IPS DF 6.9 (cell line): ENCODE measurements around the gene C9orf43.

ENCODE experiments used
- DNase-seq: peaks from one replicate; pipeline ENCODE4 v3.0.0-alpha.2; 2013; ENCODE audit warnings: low read depth, low spot score
- H3K27ac ChIP-seq: one replicate; pipeline ENCODE4 v1.5.1; 2013; ENCODE audit warnings: low read length, control low read depth
- H3K27me3 ChIP-seq: 2 replicates; pipeline ENCODE4 v1.6.1; 2013; ENCODE audit warnings: mild to moderate bottlenecking, low read length; ENCODE audit not compliant: control insufficient read depth, insufficient read depth
- H3K36me3 ChIP-seq: 2 replicates; pipeline ENCODE4 v1.6.1; 2013; ENCODE audit warnings: low read length; ENCODE audit not compliant: control insufficient read depth, insufficient read depth
- H3K4me1 ChIP-seq: 2 replicates; pipeline ENCODE4 v1.6.1; 2013; ENCODE audit warnings: low read length; ENCODE audit not compliant: control insufficient read depth, insufficient read depth
- H3K4me3 ChIP-seq: 2 replicates; pipeline ENCODE4 v1.5.1; 2013; ENCODE audit warnings: mild to moderate bottlenecking, low read length
- H3K9me3 ChIP-seq: 2 replicates; pipeline ENCODE4 v1.6.1; 2013; ENCODE audit warnings: low read length, inconsistent platforms; ENCODE audit not compliant: control insufficient read depth, insufficient read depth
- WGBS: extraction: QIAGEN DNeasy Blood & Tissue Kit; methylation state at CpG from one replicate; pipeline ENCODE4 v1.1.7; 2013; ENCODE audit warnings: mixed read lengths, missing lambda C conversion rate; ENCODE audit not compliant: insufficient read length, insufficient coverage; 5-methylcytosine and 5-hydroxymethylcytosine counted together

C9orf43 gene

DNA sequence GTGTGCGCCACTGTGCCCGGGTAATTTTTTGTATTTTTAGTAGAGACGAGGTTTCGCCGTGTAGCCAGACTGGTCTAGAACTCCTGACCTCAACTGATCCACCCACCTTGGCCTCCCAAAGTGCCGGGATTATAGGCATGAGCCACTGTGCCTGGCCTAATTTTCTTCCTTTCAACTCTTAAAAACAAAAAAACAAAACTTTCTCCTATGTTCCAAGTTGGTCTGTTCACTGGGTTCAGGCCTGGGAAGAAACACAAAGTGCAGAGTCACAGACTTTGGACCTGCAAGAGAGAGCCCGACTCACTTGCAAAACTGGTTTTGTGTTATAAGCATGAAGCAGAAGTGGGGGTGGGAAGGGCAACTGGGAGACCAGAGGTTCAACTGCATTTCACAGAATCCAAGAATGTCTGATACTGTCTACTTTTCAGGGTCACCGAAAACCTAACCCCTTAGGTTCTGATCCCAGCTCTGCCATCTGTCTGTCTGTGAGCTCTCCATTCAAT, 28.6 kb upstream of the C9orf43 start:
- no peaks in the 10 kb centered on the region for H3K27me3 ChIP-seq
- no peak overlapping the region for H3K4me3 ChIP-seq
- no peak overlapping the region for H3K27ac ChIP-seq
- DNase-seq, result no peak
- no peaks in the 10 kb centered on the region; the same call in 1 of the 2 replicates for H3K4me1 ChIP-seq
- no peaks in the 10 kb centered on the region for H3K9me3 ChIP-seq
- H3K36me3 ChIP-seq, result no peaks in the 10 kb centered on the region
- WGBS, result no CpG with 5 or more reads among the region's 8 CpGs

DNA sequence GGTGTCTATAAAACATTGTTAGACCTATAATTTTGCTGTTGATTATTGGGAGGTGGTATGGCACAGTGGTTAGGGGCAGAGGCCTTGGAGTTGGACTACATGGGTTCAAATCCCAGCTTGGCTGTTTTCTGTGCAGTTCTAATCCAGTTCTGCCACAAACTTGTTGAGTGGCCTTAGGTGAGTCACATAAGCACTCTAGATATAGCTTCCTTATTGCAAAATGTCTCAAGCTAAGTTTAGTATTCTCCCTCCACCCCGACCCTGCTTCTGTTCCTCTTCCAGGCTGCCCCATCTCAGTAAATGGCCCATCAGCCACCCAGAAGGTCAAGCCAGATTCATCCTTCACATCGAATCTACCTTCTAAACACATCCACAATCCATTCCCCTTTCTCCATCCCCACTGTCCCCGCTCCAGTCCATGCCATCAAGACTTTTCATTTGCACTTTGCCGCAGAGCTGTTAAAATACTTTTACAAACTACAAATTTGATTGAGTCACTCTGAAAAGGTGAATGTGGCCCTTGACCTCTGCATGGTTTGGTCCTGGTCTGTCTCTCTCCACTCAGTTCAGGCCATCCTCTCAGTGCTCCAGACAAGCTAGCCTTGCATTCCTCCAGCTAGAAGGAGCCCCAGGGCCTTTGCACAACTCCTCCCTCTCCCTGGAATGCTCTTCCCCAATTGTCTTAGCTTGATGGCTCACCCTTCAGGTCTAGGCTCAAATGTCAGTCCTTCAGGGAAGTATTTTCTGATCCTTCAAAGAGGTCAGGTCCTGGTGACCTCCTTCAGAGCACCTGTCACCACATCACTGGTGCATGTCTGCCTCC, 23.8 kb upstream of the C9orf43 start:
- H3K9me3 ChIP-seq, result no peaks in the 10 kb centered on the region
- no peak overlapping the region for H3K4me3 ChIP-seq
- H3K27me3 ChIP-seq, result no peaks in the 10 kb centered on the region
- 100% methylated on average over 2 of the region's 4 CpGs for WGBS
- H3K4me1 ChIP-seq, result no peaks in the 10 kb centered on the region
- no peak overlapping the region for H3K27ac ChIP-seq
- no peak for DNase-seq
- H3K36me3 ChIP-seq, result peaks cover 16% of the 10 kb centered on the region

DNA sequence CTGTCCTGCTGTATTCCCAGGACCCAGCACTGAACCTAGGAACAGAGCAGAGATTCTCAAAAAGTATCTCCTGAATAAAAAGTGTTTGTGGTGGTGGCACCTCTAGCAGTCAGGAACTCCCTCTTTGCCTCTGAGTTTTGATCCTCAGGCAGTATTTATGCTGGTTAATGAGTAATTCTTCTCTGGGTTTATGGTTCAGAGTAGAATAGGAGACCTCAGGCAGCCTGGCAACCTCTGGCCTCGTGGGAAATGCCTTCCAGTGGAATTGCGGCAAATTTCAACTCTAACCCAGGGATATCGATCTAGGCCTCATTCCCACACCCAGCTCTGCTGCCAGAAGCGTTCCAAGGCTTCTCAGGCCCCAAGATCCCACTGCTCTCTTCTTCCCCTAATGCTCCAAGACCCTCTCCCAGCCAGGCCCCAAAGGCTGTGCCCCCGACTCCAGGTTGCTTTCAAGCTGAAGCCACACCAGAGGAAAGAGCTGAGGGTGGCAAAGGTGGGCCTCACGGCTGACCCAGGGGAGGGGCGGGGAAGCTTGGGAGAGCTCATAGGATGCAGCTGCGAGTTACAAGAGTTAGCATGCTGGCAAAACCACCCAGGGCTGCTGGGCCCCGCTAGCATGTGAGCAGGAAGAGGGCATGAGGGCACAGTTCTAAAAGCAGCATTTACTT, 22.9 kb upstream of the C9orf43 start:
- no peaks in the 10 kb centered on the region for H3K27me3 ChIP-seq
- H3K4me1 ChIP-seq, result no peaks in the 10 kb centered on the region
- peaks cover 16% of the 10 kb centered on the region for H3K36me3 ChIP-seq
- H3K27ac ChIP-seq, result no peak overlapping the region
- no CpG with 5 or more reads among the region's 9 CpGs for WGBS
- no peak for DNase-seq
- no peaks in the 10 kb centered on the region for H3K9me3 ChIP-seq
- no peak overlapping the region for H3K4me3 ChIP-seq

DNA sequence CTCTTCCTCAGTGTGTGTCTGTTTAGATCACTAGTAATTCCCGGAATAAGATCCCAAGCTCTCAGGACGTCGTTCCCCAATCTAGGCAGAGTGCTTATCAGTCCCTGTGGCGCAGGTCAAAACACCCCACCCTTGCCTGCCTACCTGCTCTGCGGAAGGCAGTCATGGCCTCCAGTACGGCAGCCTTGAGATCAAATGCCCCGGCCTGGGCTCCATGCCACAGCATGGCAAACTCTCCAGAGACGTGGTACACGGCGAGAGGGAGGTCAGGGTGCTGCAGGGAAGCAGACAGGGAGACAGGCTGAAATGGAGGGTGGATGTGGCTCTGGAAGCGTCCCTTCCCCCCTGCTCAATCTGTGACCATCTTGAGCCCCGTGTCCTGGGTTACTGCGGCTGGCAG, 21.7 kb upstream of the C9orf43 start:
- Histone ChIP-seq H3K27me3 (no peaks in the 10 kb centered on the region), H3K9me3 (no peaks in the 10 kb centered on the region), H3K36me3 (peaks cover 16% of the 10 kb centered on the region), H3K4me1 (no peaks in the 10 kb centered on the region), H3K4me3 (no peak overlapping the region), H3K27ac (no peak overlapping the region)
- no CpG with 5 or more reads among the region's 13 CpGs for WGBS
- no peak for DNase-seq

DNA sequence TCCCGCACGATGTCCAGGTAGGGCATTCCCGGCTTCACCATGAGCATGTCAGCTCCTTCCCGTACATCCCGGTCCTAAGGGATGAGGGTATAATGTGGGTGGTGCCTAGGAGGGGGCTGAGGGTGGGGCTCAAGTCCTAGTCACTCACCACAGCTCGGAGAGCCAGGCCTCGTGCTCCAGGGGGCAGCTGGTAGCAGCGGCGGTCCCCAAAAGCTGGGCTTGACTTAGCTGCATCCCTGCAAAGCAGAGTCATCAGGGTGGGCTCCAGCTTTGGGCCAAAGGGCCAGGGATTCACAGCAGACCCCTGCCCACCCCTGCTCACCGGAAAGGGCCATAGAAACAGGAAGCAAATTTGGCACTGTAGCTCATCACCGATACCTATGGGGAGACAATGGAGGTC, 21.1 kb upstream of the C9orf43 start:
- Histone ChIP-seq H3K9me3 (no peaks in the 10 kb centered on the region), H3K36me3 (peaks cover 16% of the 10 kb centered on the region), H3K27me3 (no peaks in the 10 kb centered on the region), H3K27ac (no peak overlapping the region), H3K4me3 (no peak overlapping the region), H3K4me1 (no peaks in the 10 kb centered on the region)
- no CpG with 5 or more reads among the region's 11 CpGs for WGBS
- DNase-seq, result no peak

DNA sequence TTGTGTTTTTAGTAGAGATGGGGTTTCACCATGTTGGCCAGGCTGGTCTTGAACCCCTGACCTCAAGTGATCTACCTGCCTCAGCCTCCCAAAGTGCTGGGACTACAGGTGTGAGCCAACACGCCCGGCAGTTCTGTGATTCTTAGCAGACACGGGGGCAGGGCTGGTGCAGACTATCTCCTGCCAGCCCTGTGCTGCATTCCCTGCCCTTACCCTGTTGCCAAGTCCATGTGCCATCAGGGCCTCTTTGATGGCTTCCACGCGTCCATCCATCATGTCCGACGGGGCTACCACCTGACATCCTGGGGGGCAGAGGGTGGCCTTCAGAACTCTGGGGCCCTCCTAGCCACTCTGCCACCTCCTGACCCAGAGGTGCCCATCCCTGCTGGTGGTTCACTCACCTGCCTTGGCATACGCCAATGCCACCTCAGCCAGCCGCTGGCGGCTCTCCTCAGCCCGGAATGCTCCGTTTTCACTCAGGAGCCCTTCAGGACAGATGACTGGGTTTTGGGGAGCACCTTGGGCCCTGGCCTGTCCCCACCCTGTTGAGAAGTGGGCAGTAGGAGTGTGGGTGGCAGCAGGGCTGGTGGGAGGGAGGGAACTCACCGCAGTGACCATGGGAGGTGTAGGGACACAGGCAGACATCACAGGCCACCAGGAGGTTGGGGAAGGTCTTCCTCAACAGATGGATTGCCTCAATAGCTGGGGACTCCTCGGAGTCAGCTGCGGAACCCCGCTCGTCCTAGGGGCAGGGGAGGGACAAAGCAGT, 20.2 kb upstream of the C9orf43 start:
- WGBS, result no CpG with 5 or more reads among the region's 17 CpGs
- no peak for DNase-seq
- H3K4me1 ChIP-seq, result no peaks in the 10 kb centered on the region
- no peaks in the 10 kb centered on the region for H3K27me3 ChIP-seq
- peaks cover 16% of the 10 kb centered on the region for H3K36me3 ChIP-seq
- no peak overlapping the region for H3K27ac ChIP-seq
- no peak overlapping the region for H3K4me3 ChIP-seq
- H3K9me3 ChIP-seq, result no peaks in the 10 kb centered on the region

DNA sequence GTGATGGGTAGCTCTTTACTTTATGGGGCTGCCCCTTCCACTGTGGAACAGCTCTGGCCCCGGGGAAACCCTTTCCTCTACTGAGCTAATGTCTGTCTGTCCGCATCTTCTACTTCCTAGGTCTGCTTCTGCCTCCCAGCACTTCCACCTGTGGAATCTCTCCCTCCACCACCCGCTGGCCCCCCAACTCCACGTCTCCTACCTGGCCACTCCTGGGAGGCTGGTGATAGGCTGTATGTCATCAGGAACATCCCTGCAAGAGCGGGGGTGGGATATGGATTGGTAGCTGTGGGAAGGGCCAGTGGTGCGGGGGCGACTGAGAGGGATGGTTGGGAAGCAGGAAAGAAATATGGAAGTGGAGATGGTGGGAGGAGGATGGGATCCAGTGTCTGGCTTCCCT, 18.6 kb upstream of the C9orf43 start:
- no CpG with 5 or more reads among the region's 7 CpGs for WGBS
- Histone ChIP-seq H3K27me3 (no peaks in the 10 kb centered on the region), H3K4me1 (no peaks in the 10 kb centered on the region), H3K27ac (no peak overlapping the region), H3K9me3 (no peaks in the 10 kb centered on the region), H3K4me3 (no peak overlapping the region), H3K36me3 (peaks cover 16% of the 10 kb centered on the region)
- DNase-seq, result no peak

DNA sequence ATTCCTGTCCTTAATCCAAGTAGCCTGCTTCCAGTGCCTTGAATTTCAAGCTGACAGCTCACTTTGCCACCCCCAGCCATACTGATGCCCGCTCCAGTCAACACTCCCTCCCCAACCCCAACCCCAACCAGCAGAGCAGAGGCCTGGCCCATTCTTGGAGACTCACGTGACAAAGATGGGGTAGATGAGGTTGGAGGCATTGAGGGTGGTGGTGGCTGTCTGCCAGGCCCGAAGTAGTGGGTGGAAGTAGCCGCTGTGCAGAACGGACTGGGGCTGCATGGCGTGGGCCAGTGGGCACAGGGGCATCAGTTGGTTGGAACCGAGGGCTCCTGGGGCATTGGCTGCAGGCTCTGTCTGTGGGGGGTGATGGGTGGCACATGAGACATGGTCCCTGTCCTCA, 17.3 kb upstream of the C9orf43 start:
- no peaks in the 10 kb centered on the region for H3K9me3 ChIP-seq
- WGBS, result no CpG with 5 or more reads among the region's 7 CpGs
- H3K4me1 ChIP-seq, result no peaks in the 10 kb centered on the region
- H3K27me3 ChIP-seq, result no peaks in the 10 kb centered on the region
- H3K36me3 ChIP-seq, result peaks cover 12% of the 10 kb centered on the region
- no peak for DNase-seq
- H3K4me3 ChIP-seq, result no peak overlapping the region
- H3K27ac ChIP-seq, result no peak overlapping the region

DNA sequence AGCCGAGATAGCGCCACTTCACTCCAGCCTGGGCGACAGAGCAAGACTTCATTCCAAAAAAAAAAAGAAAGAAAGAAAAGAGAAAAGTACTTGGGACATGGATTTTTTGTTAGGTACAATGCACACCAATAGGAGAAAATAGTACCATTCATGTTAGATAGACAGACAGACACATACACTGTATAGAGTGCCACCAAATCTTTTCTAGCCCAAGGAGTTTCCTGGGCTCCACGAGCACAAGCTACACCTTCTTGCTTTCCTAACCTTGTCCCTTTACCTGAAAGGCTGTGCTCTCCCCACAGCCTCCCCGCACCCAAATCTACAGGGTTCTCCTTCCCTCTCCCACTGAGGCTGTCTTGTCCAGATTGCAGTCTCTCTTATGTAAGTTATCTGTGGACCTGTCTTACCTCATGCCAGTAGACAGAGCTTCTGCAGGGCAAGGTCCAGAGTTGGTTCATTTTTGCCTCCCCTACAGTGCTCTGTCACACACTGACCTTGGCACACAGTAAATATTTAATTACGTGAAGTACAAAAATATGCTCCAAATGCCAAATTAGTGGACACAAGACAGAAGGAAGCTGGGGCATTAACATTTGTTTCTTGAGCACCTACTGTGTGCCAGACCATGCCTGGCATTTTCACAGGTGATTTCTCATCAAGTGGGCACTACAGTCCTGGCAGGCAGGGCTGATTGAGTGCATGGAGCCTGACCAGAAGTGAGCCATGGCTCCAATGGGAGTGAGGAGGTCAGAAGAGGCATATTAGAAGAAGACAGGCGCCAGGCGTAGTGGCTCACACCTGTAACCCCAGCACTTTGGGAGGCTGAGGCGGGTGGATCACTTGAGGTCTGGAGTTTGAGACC, 15.3 kb upstream of the C9orf43 start:
- H3K9me3 ChIP-seq, result no peaks in the 10 kb centered on the region
- no peak overlapping the region for H3K27ac ChIP-seq
- H3K27me3 ChIP-seq, result no peaks in the 10 kb centered on the region
- 0 out of 2 replicates have a peak, but pooled peaks cover 5% of the 10 kb centered on the region for H3K36me3 ChIP-seq
- no peak for DNase-seq
- no CpG with 5 or more reads among the region's 9 CpGs for WGBS
- H3K4me1 ChIP-seq, result no peaks in the 10 kb centered on the region
- H3K4me3 ChIP-seq, result no peak overlapping the region
